Measurements from ENCODE around the gene TNNT3.

GRCh38 chr11:1894759-1895158, 24.7 kb upstream of the TNNT3 start:
- TF ChIP-seq POLR2A (IDR thresholded peaks at IDR 0.05; ENCODE audit: borderline replicate concordance, extremely low read depth, insufficient read depth, insufficient read length) (no peak), CTCF (IDR thresholded peaks at IDR 0.05 in 2 of 3, conservative IDR thresholded peaks at IDR 0.05 in 1 of 3; ENCODE audit: borderline replicate concordance in 1 of 3, insufficient read depth in 1 of 3, low read depth in 2 of 3, low read length in 2 of 3) (no peak)
